HG03135 (cell line): ENCODE data around the gene HLA-DQA2.
"Not testable (repeated sequence)": the region's sequence is repeated elsewhere in the genome, so short reads cannot be mapped to it uniquely, and the experiment has no call there.

Experiments used
- ATAC-seq: cut with Tn5 transposase; IDR thresholded peaks from one replicate; pipeline ENCODE4 v1.9.1; 2021; ENCODE audit warnings: mild to moderate bottlenecking, moderate library complexity; ENCODE audit not compliant: unreplicated experiment

Gene HLA-DQA2

GRCh38 chr6:32775071-32775470, 33.9 kb downstream of the HLA-DQA2 start:
- no peak for ATAC-seq

GRCh38 chr6:32779036-32779435, 37.8 kb downstream of the HLA-DQA2 start:
- ATAC-seq, result no peak

- ATAC-seq, result not testable (repeated sequence)
Measured at GRCh38 chr6:32782923-32783322, 41.7 kb downstream of the HLA-DQA2 start.

GRCh38 chr6:32785781-32786533, 44.8 kb downstream of the HLA-DQA2 start:
- ATAC-seq, result no peak

GRCh38 chr6:32790306-32790705, 49.1 kb downstream of the HLA-DQA2 start:
- ATAC-seq, result no peak

GRCh38 chr6:32792901-32793435, 51.8 kb downstream of the HLA-DQA2 start:
- no peak for ATAC-seq

- no peak for ATAC-seq
Measured at GRCh38 chr6:32794510-32794909, 53.3 kb downstream of the HLA-DQA2 start.
